GM19238 (cell line): ENCODE results near the gene NR2C2.
A peak's percentile ranks its signal among the peaks of the same experiment; 100 is the strongest.
"Not testable (repeated sequence)": the region's sequence is repeated elsewhere in the genome, so short reads cannot be mapped to it uniquely, and the experiment has no call there.

Experiments
- DNase-seq: peaks from one replicate; pipeline ENCODE4 v3.0.0; 2011; ENCODE audit warnings: low spot score; ENCODE audit not compliant: insufficient read length

The NR2C2 gene

DNA sequence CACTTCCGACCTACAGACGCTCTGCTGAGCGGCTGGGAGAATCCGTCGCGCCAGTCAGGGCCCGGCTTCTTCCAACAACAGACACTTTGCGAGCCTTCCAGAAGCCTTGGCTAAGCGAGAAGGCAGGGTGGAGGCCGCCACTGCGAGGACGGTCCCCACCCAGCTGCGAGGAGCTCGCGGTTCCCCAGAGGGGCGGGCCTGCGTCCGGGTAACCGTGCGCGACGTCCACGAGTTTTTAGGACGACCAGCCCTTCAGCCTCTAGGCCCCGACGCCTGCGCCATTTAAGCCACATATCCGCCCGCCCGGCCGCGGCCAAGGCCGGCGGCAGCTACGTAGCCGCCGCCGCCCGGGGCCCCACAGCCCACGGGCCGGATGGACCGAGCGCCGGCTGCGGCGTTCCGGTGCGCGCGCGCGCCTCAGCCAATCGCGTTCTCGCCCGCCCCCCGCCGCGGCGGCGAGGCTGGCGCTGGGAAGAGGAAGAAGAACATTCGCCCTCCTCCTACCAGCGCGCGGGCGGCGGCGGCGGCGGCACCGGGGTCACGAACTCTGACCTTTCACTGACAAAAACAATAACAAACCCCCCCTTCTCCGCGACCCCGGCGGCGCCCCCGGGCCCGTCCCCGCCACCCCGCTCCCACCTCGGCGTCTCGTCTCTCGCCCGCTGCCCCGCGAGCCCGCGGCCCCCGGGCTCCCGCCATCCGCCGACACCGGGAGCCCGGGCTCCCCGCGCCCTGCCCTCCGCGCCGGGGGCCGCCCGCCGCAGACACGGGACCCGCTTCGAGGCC is at the start of gene NR2C2:
NR2C2 (plus strand) TSS at position 484 of the 786 bp plus-strand sequence. CDS start 56,332 bp downstream, outside the sequence.
- DNase-seq, result peak; percentile 85

DNA sequence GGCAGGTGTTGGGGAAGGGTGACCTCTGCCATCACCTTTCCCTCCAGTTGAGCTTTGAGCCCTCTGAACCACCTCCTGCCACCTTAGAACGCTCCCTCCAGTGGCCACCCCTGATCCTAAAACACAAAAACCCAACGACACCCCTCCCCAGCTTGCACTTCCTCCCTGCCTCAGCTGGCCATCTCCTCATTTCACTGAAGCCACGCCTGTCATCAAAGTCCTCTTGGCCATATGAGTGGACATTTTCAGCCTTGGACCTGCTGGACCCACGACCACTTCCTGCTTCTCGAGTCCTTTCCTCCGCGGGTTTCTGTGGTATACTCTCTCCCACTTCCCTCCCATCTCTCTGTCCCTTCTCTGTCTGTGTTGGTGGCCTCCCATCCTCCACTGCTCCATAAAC is 48.5 kb upstream of the NR2C2 start:
- no peak for DNase-seq

- no peak for DNase-seq
These were observed 47.3 kb upstream of the NR2C2 start for GRCh38 chr3:14899993-14900618.

DNA sequence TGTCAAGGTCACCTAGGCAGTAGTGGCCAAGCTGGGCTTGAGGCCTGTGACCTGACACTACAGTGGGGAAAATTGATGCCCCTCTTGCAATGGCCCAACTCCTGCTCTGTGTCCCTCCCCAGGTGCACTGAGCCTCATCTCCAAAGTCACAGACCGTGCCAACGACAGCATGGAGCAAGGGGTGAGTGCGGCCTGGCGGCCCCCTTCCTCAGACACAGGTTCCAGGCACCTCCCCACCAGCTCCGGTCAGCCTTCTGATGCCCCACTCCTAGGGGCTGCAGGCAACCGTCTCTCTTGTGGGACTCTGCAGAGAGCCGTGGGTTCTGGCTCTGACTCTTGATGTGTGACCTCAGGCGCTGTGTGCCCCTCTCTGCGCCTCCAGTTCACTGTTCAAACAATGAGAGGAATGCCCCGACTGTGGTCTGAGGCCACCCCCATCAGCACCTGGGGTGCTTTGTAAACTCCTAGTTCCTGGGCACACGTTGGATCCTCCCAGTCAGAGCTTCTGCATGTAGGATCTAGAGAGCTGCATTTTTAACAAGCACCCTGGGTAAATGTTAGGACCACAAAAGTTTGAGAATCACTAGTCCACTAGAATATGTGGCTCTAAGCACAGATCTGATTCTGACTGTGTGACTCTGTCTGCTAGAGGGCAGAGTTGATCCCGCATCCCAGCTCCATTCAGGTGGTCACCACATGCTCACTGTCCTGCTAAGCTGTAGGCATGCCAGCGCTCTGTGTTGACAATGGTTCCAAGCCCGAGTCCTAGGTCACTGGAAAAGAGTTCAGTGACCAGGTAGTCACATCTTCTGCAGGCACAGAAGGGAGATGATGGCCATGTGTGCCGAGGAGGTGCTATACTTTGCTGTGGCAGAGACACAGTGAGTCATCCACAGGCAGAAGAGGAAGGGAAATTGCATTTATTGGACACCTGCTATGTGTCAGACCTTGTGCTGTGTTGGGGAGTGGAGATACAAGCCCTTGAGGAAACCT is 46.2 kb upstream of the NR2C2 start:
- DNase-seq, result no peak

DNA sequence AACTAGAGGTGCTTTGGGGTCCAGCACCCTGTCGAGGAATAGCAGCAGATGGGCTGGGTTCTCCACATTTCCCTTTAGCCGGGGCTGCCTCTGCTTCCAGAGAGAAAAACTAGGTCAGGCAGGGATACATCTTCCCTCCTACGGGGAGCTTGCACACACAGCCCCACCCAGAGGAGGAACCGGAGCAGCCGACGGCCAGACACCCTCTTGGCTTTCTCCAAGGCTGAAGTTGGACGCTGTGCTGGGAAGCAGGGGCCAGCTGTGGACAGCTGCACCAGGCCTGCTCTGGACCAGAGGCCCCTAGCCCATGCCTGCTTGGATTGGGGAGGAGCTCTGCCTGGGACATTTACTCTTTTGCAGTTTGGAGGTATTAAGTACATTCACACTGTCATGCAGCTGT is 44.7 kb upstream of the NR2C2 start:
- no peak for DNase-seq

- DNase-seq, result not testable (repeated sequence)
These were observed 43.9 kb upstream of the NR2C2 start for GRCh38 chr3:14903501-14903900.

DNA sequence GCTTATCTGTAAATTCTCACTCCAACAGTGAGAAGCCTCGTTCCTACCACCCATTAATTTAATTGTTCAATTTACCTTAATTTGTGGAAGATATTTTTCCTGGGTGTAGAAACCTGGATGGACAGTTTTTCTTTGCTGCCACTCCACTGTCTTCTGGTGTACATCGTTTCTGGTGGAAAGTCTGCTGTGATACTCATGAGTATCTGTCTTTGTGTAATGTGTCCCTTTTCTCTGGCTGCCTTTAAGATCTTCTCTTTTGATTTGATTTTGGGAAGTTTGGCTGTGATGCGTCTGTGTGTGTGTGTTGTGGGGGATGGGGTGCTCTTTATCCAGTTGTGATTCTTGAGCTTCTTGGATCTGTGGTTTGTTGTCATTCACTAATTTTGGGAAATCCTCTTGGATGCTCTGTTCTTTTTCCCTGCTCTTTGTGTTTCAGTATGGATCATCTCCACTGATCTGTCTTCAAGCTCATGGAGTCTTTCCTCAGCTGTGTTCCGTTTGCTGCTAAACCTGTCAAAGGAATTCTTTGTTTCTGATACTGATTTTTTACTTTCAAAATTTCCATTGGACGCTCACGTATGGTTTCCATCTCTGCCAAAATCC is 42.2 kb upstream of the NR2C2 start:
- DNase-seq, result no peak

- no peak for DNase-seq
These were observed 40.9 kb upstream of the NR2C2 start for GRCh38 chr3:14906355-14906971.

DNA sequence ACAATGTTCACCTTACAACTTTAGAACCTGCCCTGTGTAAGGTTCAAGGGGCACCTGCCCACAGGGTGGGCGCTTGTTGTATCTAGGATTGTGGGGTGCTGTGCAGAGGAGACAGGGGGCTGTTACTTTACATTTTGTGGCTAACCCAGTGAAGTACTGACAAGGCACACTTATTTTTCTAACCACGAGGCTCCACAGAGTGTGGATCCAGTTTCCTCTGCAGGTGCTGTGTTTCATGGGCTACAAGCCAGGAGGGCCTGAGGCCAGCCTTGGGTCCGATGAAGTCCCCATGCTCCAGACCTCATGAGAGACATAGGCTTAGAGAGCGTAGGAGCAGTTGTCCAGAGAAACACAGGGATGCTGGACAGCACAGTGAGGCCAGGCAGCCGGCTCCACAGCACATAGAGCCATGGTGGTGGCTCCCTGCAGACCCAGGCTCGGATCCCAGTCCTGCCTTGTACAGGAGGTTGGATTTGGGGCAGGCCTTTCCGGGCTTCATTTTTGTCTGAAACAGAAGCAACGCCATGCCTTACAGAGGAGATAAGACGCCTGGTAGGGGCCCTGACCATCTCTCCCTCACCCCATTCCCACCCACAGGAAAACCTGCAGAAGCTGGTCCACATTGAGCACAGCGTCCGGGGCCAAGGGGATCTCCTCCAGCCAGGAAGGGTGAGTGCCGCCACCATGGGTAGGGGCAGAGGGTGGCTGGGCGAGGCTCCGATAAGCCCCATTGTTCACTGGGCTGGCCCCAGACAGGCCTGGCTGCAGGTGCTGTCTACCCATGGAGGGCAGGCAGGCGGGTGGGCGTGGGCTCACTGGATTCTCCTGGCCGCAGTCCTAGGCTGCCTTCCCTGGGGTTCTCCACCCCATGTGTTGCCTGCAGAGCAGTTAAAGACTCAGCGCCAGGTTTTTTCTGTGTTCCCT is 40.1 kb upstream of the NR2C2 start:
- no peak for DNase-seq

GRCh38 chr3:14909250-14909649 is 38.1 kb upstream of the NR2C2 start:
- DNase-seq, result no peak

DNA sequence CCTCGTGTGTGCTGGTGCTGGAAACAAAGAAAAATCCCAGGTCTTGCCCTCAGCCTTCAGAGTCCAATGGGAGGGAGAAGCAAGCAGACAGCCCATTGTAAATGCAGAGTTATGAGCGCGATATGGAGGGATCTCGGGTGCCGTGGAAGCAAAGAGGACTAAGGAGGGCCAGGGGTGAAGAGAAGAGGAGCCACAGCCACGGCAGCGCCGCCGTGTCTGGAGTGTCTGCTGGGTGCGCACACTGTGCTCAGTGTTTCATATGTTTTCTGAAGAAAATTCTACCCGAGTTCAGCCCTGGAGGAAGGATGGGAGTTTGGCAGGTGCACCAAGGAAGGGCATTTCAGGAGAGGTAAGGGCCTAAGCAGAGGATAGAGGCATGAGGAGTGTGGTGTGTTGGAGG is 35.7 kb upstream of the NR2C2 start:
- no peak for DNase-seq

- no peak for DNase-seq
These were observed 34.1 kb upstream of the NR2C2 start for GRCh38 chr3:14913071-14913925.

GRCh38 chr3:14913926-14914778 is 33.2 kb upstream of the NR2C2 start:
- DNase-seq, result no peak

DNA sequence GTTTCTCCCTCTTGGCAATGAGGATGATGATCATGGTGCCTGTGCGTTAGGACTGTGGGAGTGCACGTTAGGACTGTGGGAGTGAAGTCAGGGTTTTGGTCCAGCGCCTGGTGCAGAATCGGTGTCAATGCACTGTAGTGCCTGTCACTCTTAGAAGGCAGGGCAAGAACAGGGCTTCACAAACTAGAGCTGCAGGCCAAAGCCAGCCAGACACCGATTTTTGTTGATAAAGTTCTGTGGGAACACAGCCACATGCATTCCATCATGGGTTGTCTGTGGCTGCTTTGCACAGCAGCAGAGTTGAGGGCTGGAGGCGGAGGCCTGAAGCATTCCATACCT is 32.6 kb upstream of the NR2C2 start:
- no peak for DNase-seq

DNA sequence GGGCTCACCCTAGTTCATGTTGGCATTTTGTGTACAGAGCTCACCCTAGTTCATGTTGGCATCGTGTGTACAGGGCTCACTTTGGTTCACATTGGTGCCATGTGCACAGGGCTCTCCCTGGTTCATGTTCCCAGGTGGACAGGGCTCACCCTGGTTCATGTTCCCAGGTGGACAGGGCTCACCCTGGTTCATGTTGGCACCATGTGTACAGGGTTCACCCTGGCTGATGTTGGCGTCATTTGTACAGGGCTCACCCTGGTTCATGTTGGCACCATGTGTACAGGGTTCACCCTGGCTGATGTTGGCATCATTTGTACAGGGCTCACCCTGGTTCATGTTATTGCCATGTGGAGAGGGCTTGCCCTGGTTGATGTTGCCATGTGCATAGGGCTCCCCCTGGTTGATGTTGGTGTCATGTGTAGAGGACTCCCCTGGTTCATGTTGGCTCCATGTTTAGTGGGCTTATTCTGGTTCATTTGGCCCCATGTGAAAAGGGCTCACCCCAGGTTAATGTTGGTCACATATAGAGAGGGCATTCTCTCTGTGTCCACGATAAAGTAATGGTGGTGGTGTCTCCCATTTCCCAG is 31.7 kb upstream of the NR2C2 start:
- no peak for DNase-seq

GRCh38 chr3:14918356-14918860 is 29.0 kb upstream of the NR2C2 start:
- no peak for DNase-seq

- DNase-seq, result no peak
These were observed 26.8 kb upstream of the NR2C2 start for GRCh38 chr3:14920536-14920935.
